Hematopoietic multipotent progenitor cell treated with erythropoietin and hydrocortisone succinate and interleukin-3 and kit ligand, for 4 days (in vitro differentiated cells): ENCODE results near the gene DOCK4.

Source experiments
- DNase-seq: peaks from one replicate; pipeline ENCODE4 v3.0.0-alpha.2; 2015

The DOCK4 gene

DNA sequence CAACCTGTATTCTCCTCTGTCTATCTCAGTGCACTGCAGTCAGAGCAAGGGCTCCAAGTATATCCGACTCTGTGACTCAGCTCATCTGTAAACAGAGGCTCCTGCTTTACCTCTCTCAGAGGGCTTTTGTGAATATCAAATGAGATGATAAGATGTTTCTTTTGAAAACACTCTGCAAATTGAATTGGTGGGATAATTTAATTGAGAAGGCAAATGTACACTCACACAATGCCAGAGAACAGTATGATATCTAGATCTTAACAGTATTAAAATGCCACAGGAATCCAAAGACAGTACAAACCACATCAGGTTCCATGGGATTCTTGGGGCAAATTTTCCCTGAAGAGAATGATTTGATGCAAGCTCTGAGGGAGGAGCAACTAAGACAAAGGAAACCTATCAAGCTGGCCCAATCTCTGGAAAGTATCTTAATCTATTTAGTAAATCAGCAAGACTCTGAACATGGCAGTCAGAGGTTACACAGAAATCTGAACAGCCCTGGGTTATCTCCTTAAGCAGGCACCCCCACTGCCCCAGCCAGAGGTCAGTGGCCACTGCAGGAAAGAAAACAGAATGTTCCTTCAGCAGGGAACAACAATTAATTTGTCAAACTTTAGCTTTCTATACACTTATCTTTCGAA lies 45.9 kb downstream of the DOCK4 start:
- peak; percentile 11 for DNase-seq

GRCh38 chr7:112159351-112159750 lies 46.8 kb downstream of the DOCK4 start:
- peak; percentile 63 for DNase-seq

- DNase-seq = peak; percentile 80
Observed at GRCh38 chr7:112157072-112157471, 49.1 kb downstream of the DOCK4 start.

GRCh38 chr7:112156412-112156811 lies 49.8 kb downstream of the DOCK4 start:
- DNase-seq = no peak

DNA sequence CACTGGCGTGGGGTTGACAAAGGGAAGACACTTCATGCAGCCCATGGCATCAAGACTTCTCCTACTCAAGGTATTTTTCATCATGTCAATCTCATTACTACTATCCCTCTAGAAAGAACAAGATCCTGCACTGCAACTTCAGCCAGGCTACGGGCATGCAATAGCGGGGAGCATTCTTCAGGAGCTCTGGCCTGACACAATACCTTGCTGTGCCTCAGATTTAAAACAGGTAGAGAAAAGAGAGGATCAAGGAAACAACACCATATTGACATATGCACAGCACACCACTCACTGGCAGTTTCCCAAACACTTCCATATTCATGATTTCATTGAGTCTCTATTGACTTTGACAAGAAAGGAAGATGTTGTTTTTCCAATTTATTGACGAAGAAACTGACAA lies 51.5 kb downstream of the DOCK4 start:
- DNase-seq = no peak

GRCh38 chr7:112152186-112152585 lies 54.0 kb downstream of the DOCK4 start:
- no peak for DNase-seq

GRCh38 chr7:112150823-112151641 lies 55.2 kb downstream of the DOCK4 start:
- DNase-seq = no peak

DNA sequence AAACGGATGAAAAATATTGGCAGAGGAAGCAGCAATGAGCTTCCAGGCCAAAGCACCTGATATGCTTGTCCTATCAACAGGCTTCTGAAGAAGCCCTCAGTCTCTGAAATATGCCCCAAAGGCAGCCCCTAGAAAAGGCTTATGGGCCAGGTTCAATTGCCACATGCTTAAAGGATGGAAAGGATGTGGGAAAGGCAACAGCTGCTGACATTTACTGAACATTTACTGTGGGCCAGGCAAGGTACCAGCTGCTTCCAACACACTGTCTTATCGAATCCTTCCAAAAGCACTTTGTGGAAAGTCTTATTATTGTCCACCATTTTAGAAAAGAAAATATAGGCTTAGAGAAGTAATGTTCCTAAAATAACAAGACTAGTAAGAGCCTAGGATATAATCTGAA lies 56.5 kb downstream of the DOCK4 start:
- no peak for DNase-seq

- no peak for DNase-seq
Observed at GRCh38 chr7:112147793-112148361, 58.3 kb downstream of the DOCK4 start.

GRCh38 chr7:112145206-112145605 lies 61.0 kb downstream of the DOCK4 start:
- no peak for DNase-seq

- DNase-seq = no peak
Observed at GRCh38 chr7:112144284-112145059, 61.7 kb downstream of the DOCK4 start.

- DNase-seq = no peak
Observed at GRCh38 chr7:112143582-112143981, 62.6 kb downstream of the DOCK4 start.

- DNase-seq = no peak
Observed at GRCh38 chr7:112143136-112143535, 63.1 kb downstream of the DOCK4 start.

DNA sequence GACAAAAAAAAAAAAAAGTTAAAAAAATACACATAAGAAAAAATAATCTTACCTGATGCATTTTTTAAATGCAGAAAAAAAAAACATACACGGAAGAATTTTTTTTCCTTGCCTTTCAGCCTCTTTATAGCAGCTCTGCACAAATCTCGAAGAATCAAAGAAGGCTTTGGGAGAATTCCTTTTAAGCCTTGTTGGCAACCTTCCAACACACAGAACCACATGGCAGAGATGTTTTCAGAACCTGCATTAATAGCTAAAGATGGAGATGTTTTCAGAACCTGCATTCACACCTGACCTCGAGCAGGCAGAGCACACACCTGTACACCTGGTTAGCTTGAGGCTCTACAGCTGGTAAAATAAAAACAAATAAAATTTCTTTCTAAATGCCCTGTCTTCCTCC lies 65.6 kb downstream of the DOCK4 start:
- no peak for DNase-seq

DNA sequence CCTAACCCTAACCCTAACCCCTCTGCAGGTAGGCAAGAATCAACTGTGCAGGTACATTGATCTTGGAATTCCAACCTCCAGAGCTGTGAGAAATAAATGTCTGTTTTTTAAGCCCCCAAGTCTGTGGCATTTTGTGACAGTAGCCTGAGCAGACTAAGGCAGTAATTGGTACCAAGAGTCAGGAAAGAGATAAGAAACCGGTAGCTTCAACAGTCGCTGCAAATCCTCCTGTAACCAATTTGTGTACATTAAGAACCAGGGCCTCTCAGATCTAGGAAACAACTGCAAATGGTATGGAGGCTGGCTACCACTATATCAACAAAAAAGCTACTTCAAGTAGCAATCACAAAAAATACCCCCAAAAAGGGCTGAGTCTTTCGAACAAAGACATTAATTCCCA lies 67.3 kb downstream of the DOCK4 start:
- no peak for DNase-seq

- no peak for DNase-seq
Observed at GRCh38 chr7:112138325-112138852, 67.8 kb downstream of the DOCK4 start.

- no peak for DNase-seq
Observed at GRCh38 chr7:112137141-112138101, 68.8 kb downstream of the DOCK4 start.

GRCh38 chr7:112136271-112137008 lies 69.8 kb downstream of the DOCK4 start:
- DNase-seq = no peak

DNA sequence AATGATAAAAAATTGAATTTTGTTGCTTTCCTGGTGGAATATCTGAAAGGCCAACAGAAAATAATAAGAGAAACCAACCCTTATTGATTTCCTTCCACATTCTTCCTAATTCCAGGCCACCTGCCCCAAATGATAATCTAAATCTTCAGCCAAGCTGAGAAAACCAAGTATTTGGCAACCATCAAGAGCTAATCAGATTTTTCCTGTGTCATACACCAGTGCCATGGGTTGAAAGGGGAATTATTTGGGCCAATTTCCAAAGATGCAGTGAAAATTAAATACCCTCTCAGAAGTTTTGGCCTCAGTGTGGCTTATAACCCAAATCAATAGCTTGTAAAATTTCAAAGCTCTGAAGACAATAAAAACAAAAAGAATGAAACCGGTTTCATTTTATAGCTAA lies 70.4 kb downstream of the DOCK4 start:
- no peak for DNase-seq

DNA sequence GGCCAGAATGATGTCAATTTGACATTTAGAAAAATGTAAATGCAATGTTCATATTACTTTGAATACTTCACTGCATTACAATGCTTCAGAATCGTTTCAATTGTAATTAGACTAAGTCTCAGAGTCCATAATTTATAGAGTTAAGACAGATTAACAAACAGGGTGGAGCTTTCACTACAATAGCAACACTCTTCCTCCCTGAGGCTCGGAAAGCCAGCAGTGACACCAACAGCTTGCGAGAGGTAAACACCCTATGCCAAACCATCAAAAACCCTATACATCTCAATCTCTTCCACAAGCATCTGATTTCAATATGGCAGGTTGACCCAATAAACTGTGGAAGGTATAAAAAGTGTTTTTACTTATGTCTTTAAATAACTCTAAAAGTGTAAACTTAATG lies 72.2 kb downstream of the DOCK4 start:
- no peak for DNase-seq

GRCh38 chr7:112133328-112133727 lies 72.9 kb downstream of the DOCK4 start:
- no peak for DNase-seq
